GM10847 (cell line): ENCODE measurements around the gene SORL1.

Experiments
- POLR2A ChIP-seq: IDR thresholded peaks from 2 replicates; pipeline ENCODE4 v1.6.1; 2011; ENCODE audit not compliant: insufficient read length; ENCODE audit errors: extremely low read depth

Gene SORL1

GRCh38 chr11:121479698-121480238 is 27.7 kb downstream of the SORL1 start:
- TF ChIP-seq POLR2A: no peak

- TF ChIP-seq POLR2A: peak; percentile 24
Observed at GRCh38 chr11:121481484-121482230, 29.5 kb downstream of the SORL1 start.

- no peak for TF ChIP-seq POLR2A
Observed at GRCh38 chr11:121482231-121483129, 30.4 kb downstream of the SORL1 start.

GRCh38 chr11:121483805-121484480 is 31.8 kb downstream of the SORL1 start:
- TF ChIP-seq POLR2A: no peak

- TF ChIP-seq POLR2A: no peak
Observed at GRCh38 chr11:121485216-121485615, 33.1 kb downstream of the SORL1 start.

GRCh38 chr11:121486054-121486453 is 33.9 kb downstream of the SORL1 start:
- TF ChIP-seq POLR2A: no peak

- no peak for TF ChIP-seq POLR2A
Observed at GRCh38 chr11:121487191-121487590, 35.1 kb downstream of the SORL1 start.

- no peak for TF ChIP-seq POLR2A
Observed at GRCh38 chr11:121488170-121488569, 36.1 kb downstream of the SORL1 start.

GRCh38 chr11:121488641-121489040 is 36.5 kb downstream of the SORL1 start:
- no peak for TF ChIP-seq POLR2A

GRCh38 chr11:121489823-121490222 is 37.7 kb downstream of the SORL1 start:
- TF ChIP-seq POLR2A: no peak

- no peak for TF ChIP-seq POLR2A
Observed at GRCh38 chr11:121494355-121495099, 42.4 kb downstream of the SORL1 start.

GRCh38 chr11:121497176-121497998 is 45.3 kb downstream of the SORL1 start:
- TF ChIP-seq POLR2A: no peak

- no peak for TF ChIP-seq POLR2A
Observed at GRCh38 chr11:121499405-121499804, 47.3 kb downstream of the SORL1 start.

GRCh38 chr11:121500275-121500674 is 48.2 kb downstream of the SORL1 start:
- TF ChIP-seq POLR2A: no peak
